ENCODE results near the gene ZSWIM6. TPM values are rescaled to one million over a fixed set of nuclear protein-coding genes. Genes with fewer than 3 reads are reported as not detected.
A peak's percentile ranks its signal among the peaks of the same experiment; 100 is the strongest.

The ZSWIM6 gene
- polyA plus RNA-seq, 3 donors: 1.7 to 33.5 (median 2.7) TPM

DNA sequence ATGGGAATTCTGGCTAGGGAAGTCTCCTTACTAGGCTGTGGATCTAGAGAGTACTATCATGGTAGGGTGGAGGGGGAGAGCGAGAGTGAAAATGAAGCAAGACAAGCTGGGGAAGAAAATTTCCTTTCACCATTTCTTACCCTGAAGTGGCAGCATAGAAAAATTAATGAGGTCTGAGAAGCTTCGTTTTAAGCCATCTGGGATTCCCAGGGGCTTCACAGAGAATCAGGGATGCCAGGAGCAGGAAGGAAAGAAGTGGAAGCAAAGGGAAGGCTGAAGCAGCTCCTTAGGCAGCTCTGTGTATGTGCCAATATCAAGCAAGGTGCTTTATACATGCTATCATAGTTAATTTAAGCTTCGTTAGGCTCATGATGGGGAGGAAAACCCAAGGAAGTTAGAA, 169.9 kb downstream of the ZSWIM6 start:
- Mint-ChIP-seq H3K9me3 (peaks cover 0 to 2% (median 0%) of the 10 kb centered on the region in 7 donors), H3K27ac (peak overlapping the region in 1 of 7 donors; percentile 16), H3K36me3 (peaks cover 27 to 53% of the 10 kb centered on the region in 2 donors), H3K27me3 (ENCODE audit: low read depth in 3 of 3) (no peaks in the 10 kb centered on the region), H3K4me1 (no peaks in the 10 kb centered on the region), H3K4me3 (no peak overlapping the region)
- WGBS (ENCODE audit: insufficient coverage): no CpG with 5 or more reads among the region's 3 CpGs
- no peak overlapping the region for H3K9ac ChIP-seq (ENCODE audit: insufficient read depth, low read length, poor library complexity, severe bottlenecking)
- peaks cover 100% of the 10 kb centered on the region for H4K20me1 ChIP-seq (ENCODE audit: insufficient read depth, low read length)
- H3K4me3 ChIP-seq (replicated peaks in 1 of 3; ENCODE audit: low read depth in 2 of 3, low read length in 3 of 3): no peak overlapping the region
- no peak for DNase-seq
- no peaks in the 10 kb centered on the region for H3K27me3 ChIP-seq (ENCODE audit: control insufficient read depth in 2 of 2, insufficient read depth in 2 of 2, low read length in 2 of 2)
- intact Hi-C loops (cut with micrococcal nuclease): no loop called here
- no peak overlapping the region for H3K4me2 ChIP-seq (replicated peaks; ENCODE audit: extremely low read depth, low read length, poor library complexity, severe bottlenecking)
- H3K9me3 ChIP-seq (replicated peaks in 1 of 2; ENCODE audit: control insufficient read depth in 1 of 2, insufficient read depth in 1 of 2, low read length in 2 of 2): no peaks in the 10 kb centered on the region
- no peak overlapping the region for H2AFZ ChIP-seq (ENCODE audit: insufficient read depth, low read depth, low read length, poor library complexity, severe bottlenecking)
- peaks cover 21% of the 10 kb centered on the region for H3K79me2 ChIP-seq (ENCODE audit: insufficient read depth, low read length)
- TF ChIP-seq, protein P1, sequence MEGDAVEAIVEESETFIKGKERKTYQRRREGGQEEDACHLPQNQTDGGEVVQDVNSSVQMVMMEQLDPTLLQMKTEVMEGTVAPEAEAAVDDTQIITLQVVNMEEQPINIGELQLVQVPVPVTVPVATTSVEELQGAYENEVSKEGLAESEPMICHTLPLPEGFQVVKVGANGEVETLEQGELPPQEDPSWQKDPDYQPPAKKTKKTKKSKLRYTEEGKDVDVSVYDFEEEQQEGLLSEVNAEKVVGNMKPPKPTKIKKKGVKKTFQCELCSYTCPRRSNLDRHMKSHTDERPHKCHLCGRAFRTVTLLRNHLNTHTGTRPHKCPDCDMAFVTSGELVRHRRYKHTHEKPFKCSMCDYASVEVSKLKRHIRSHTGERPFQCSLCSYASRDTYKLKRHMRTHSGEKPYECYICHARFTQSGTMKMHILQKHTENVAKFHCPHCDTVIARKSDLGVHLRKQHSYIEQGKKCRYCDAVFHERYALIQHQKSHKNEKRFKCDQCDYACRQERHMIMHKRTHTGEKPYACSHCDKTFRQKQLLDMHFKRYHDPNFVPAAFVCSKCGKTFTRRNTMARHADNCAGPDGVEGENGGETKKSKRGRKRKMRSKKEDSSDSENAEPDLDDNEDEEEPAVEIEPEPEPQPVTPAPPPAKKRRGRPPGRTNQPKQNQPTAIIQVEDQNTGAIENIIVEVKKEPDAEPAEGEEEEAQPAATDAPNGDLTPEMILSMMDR (IDR thresholded peaks at IDR 0.05): no peak
- H3K4me1 ChIP-seq (ENCODE audit: control insufficient read depth in 1 of 2, insufficient read depth in 2 of 2, low read length in 2 of 2): no peaks in the 10 kb centered on the region
- peaks cover 11 to 73% of the 10 kb centered on the region in 2 donors for H3K36me3 ChIP-seq (replicated peaks in 1 of 2; ENCODE audit: control insufficient read depth in 1 of 2, insufficient read depth in 2 of 2, low read length in 2 of 2)
- no peak overlapping the region for H3K27ac ChIP-seq (ENCODE audit: low read depth in 1 of 2, low read length in 2 of 2)

DNA sequence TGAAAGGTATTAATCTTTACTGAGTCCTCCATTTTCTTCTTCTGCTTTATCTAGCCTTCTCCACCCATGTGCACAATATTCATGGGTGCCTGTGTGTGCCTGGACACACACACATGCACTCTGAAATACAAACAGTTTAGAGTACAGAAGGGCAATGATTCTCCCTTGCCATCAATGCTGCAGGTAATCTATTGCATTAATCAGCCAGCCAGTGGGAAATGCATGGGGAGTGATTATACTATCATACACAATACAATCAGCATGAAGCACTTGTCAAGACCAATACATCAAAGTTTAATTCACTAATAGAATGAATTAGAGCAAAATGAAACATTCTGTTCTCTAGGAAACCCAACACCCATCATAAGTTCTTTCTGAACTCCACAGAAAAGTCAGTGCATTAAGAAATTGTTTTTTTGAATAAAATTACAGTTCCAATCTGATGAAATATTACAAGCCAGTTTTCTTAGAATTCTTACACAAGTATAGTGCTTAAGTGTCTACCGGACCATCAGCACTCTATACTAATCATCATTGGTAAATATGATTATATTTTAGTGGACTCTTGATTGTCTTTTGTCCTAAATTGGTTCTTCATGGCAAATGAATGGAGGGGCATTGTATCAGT, 172.2 kb downstream of the ZSWIM6 start:
- Histone ChIP-seq H3K27ac (ENCODE audit: low read depth in 1 of 2, low read length in 2 of 2) (no peak overlapping the region), H3K9me3 (replicated peaks in 1 of 2; ENCODE audit: control insufficient read depth in 1 of 2, insufficient read depth in 1 of 2, low read length in 2 of 2) (no peaks in the 10 kb centered on the region), H4K20me1 (ENCODE audit: insufficient read depth, low read length) (peaks cover 100% of the 10 kb centered on the region), H2AFZ (ENCODE audit: insufficient read depth, low read depth, low read length, poor library complexity, severe bottlenecking) (no peak overlapping the region), H3K27me3 (ENCODE audit: control insufficient read depth in 2 of 2, insufficient read depth in 2 of 2, low read length in 2 of 2) (no peaks in the 10 kb centered on the region), H3K79me2 (ENCODE audit: insufficient read depth, low read length) (peaks cover 13% of the 10 kb centered on the region), H3K9ac (ENCODE audit: insufficient read depth, low read length, poor library complexity, severe bottlenecking) (no peak overlapping the region), H3K4me1 (ENCODE audit: control insufficient read depth in 1 of 2, insufficient read depth in 2 of 2, low read length in 2 of 2) (no peaks in the 10 kb centered on the region), H3K4me3 (replicated peaks in 1 of 3; ENCODE audit: low read depth in 2 of 3, low read length in 3 of 3) (no peak overlapping the region), H3K36me3 (replicated peaks in 1 of 2; ENCODE audit: control insufficient read depth in 1 of 2, insufficient read depth in 2 of 2, low read length in 2 of 2) (peaks cover 8 to 73% of the 10 kb centered on the region in 2 donors), H3K4me2 (replicated peaks; ENCODE audit: extremely low read depth, low read length, poor library complexity, severe bottlenecking) (no peak overlapping the region)
- DNase-seq: no peak
- Mint-ChIP-seq H3K27me3 (ENCODE audit: low read depth in 3 of 3) (no peaks in the 10 kb centered on the region), H3K4me1 (peaks cover 1% of the 10 kb centered on the region), H3K9me3 (peaks cover 0 to 2% (median 0%) of the 10 kb centered on the region in 7 donors), H3K36me3 (peaks cover 34 to 46% of the 10 kb centered on the region in 2 donors), H3K4me3 (no peak overlapping the region), H3K27ac (peak overlapping the region in 1 of 7 donors; percentile 13)
- intact Hi-C loops (cut with micrococcal nuclease): no loop called here
- TF ChIP-seq, protein P1 (IDR thresholded peaks at IDR 0.05): no peak
- no CpG with 5 or more reads among the region's 1 CpG for WGBS (ENCODE audit: insufficient coverage)
